UCSD-AML1 (cell line): ENCODE measurements around the gene SNX21.
"Not testable (repeated sequence)": the region's sequence is repeated elsewhere in the genome, so short reads cannot be mapped to it uniquely, and the experiment has no call there.

ENCODE experiments used
- DNase-seq: peaks from one replicate; lab custom pipeline; 2025; ENCODE audit not compliant: unreplicated experiment; lab: John Stamatoyannopoulos, UW

The SNX21 gene

GRCh38 chr20:45848969-45849582 is 15.5 kb downstream of the SNX21 start:
- DNase-seq = no peak

- DNase-seq = no peak
These were observed 16.6 kb downstream of the SNX21 start for GRCh38 chr20:45850238-45850637.

GRCh38 chr20:45850926-45851325 is 17.3 kb downstream of the SNX21 start:
- no peak for DNase-seq

GRCh38 chr20:45851501-45851900 is 17.9 kb downstream of the SNX21 start:
- no peak for DNase-seq

- DNase-seq = no peak
These were observed 18.7 kb downstream of the SNX21 start for GRCh38 chr20:45852326-45852725.

GRCh38 chr20:45853484-45853883 is 19.9 kb downstream of the SNX21 start:
- no peak for DNase-seq

GRCh38 chr20:45857114-45857881 is 23.7 kb downstream of the SNX21 start, which contains the start of the genes ACOT8 and ZSWIM3:
ACOT8 (minus strand) TSS chr20:45857392; CDS start chr20:45857315, 77 bp downstream.
ZSWIM3 (plus strand) TSS chr20:45857614; CDS start chr20:45857826, 212 bp downstream.
- peak; percentile 90 for DNase-seq

GRCh38 chr20:45857882-45858216 is 24.2 kb downstream of the SNX21 start:
- no peak for DNase-seq

GRCh38 chr20:45859916-45860315 is 26.3 kb downstream of the SNX21 start:
- no peak for DNase-seq

- no peak for DNase-seq
These were observed 27.1 kb downstream of the SNX21 start for GRCh38 chr20:45860560-45861220.

- DNase-seq = no peak
These were observed 27.8 kb downstream of the SNX21 start for GRCh38 chr20:45861221-45862075.

- DNase-seq = no peak
These were observed 30.2 kb downstream of the SNX21 start for GRCh38 chr20:45863543-45864470.

- DNase-seq = no peak
These were observed 32.9 kb downstream of the SNX21 start for GRCh38 chr20:45866454-45866853.

GRCh38 chr20:45867136-45867818 is 33.7 kb downstream of the SNX21 start:
- DNase-seq = no peak

GRCh38 chr20:45867819-45868176 is 34.2 kb downstream of the SNX21 start:
- no peak for DNase-seq

- DNase-seq = no peak
These were observed 39.0 kb downstream of the SNX21 start for GRCh38 chr20:45872626-45873025.

GRCh38 chr20:45873409-45874103 is 40.0 kb downstream of the SNX21 start:
- no peak for DNase-seq

GRCh38 chr20:45874104-45874481 is 40.5 kb downstream of the SNX21 start:
- not testable (repeated sequence) for DNase-seq

GRCh38 chr20:45874576-45874975 is 41.0 kb downstream of the SNX21 start:
- no peak for DNase-seq
